Measurements from ENCODE around the gene CCDC78.

- TF ChIP-seq REST (IDR thresholded peaks at IDR 0.05; ENCODE audit: insufficient read depth in 1 of 2, low read depth in 2 of 2, low read length in 2 of 2) (no peak), TAF1 (IDR thresholded peaks at IDR 0.05; ENCODE audit: borderline replicate concordance, insufficient read depth, low read length) (no peak), POLR2AphosphoS5 (IDR thresholded peaks at IDR 0.05; ENCODE audit: low read depth, low read length) (no peak), SIN3A (IDR thresholded peaks at IDR 0.05; ENCODE audit: borderline replicate concordance, insufficient read depth, low read length) (no peak), FOXP2 (optimal IDR thresholded peaks at IDR 0.05; ENCODE audit: borderline replicate concordance, extremely low read depth, extremely low read length, insufficient read depth) (no peak)
These were observed 9.4 kb downstream of the CCDC78 start for GRCh38 chr16:716768-717325.
